22Rv1 (cell line): ENCODE measurements around the gene SLC25A13.

Experiments used
- CTCF ChIP-seq: fragments of 450-650 bp; IDR thresholded peaks from 2 replicates; pipeline ENCODE4 v1.5.1; 2017; ENCODE audit warnings: mild to moderate bottlenecking
- ZFX ChIP-seq: fragments of 450-650 bp; IDR thresholded peaks from 2 replicates; pipeline ENCODE4 v1.6.1; 2017; ENCODE audit warnings: antibody characterized with exemption, borderline replicate concordance

GRCh38 chr7:96297876-96298275, 24.0 kb downstream of the SLC25A13 start:
- no peak for TF ChIP-seq ZFX
- no peak for TF ChIP-seq CTCF
